ENCODE results near the gene RPP21. TPM values are rescaled to one million over a fixed set of nuclear protein-coding genes. Genes with fewer than 3 reads are reported as not detected.

The RPP21 gene
- total RNA-seq, 1 experiment from 2014 or later, result 64.0 TPM

GRCh38 chr6:30386166-30386565, 41.2 kb downstream of the RPP21 start:
- H3K27me3 ChIP-seq (ENCODE audit: insufficient read depth, low read length), result no peaks in the 10 kb centered on the region
- no peak for DNase-seq
- no peak overlapping the region for H4K91ac ChIP-seq (ENCODE audit: insufficient read length, low read depth, low read length)
- H2AK5ac ChIP-seq (ENCODE audit: insufficient read length, low read length), result no peak overlapping the region
- H3K36me3 Mint-ChIP-seq (ENCODE audit: insufficient read depth in 1 of 3, low read depth in 3 of 3), result no peaks in the 10 kb centered on the region
- no peak overlapping the region for H2BK12ac ChIP-seq (ENCODE audit: insufficient read length, low read depth, low read length)
- H3K27me3 Mint-ChIP-seq (ENCODE audit: low read depth), result peaks cover 73% of the 10 kb centered on the region
- no peak overlapping the region for H3K4me2 ChIP-seq (ENCODE audit: insufficient read depth, insufficient read length, low read length)
- peaks cover 1 to 2% of the 10 kb centered on the region in 2 experiments for H3K4me1 Mint-ChIP-seq
- no peak overlapping the region for H2BK15ac ChIP-seq (ENCODE audit: low read depth, low read length)
- H3K9me3 ChIP-seq (ENCODE audit: control insufficient read depth, low read depth, low read length), result no peaks in the 10 kb centered on the region
- H2AFZ ChIP-seq (ENCODE audit: low read length), result no peak overlapping the region
- H4K5ac ChIP-seq (ENCODE audit: insufficient read length, low read depth, low read length), result no peak overlapping the region
- H3K14ac ChIP-seq (ENCODE audit: insufficient read depth, low read length), result no peak overlapping the region
- no peaks in the 10 kb centered on the region for H3K79me1 ChIP-seq (ENCODE audit: insufficient read depth, low read depth, low read length, poor library complexity, severe bottlenecking)
- no peaks in the 10 kb centered on the region for H4K20me1 ChIP-seq (ENCODE audit: control insufficient read depth, insufficient read depth, insufficient read length)
- H3K56ac ChIP-seq (ENCODE audit: insufficient read length, low read depth, low read length), result no peak overlapping the region
- H3K79me2 ChIP-seq (ENCODE audit: insufficient read depth, low read length), result no peaks in the 10 kb centered on the region
- H3K4me3 Mint-ChIP-seq, result no peak overlapping the region
- peaks cover under 1% of the 10 kb centered on the region for H3K23me2 ChIP-seq (ENCODE audit: insufficient read length, low read depth, low read length, poor library complexity, severe bottlenecking)
- no peaks in the 10 kb centered on the region for H3K9me3 Mint-ChIP-seq
- no peak overlapping the region for H3K27ac ChIP-seq (ENCODE audit: insufficient read length, low read depth, low read length)
- no CpG with 5 or more reads among the region's 3 CpGs for WGBS (ENCODE audit: extremely low coverage, insufficient read length, low lambda C conversion rate)
- H3K4ac ChIP-seq (ENCODE audit: low read depth, low read length), result no peak overlapping the region
- no peak for TF ChIP-seq CTCF (conservative IDR thresholded peaks at IDR 0.05)
- no peak overlapping the region for H3K18ac ChIP-seq (ENCODE audit: insufficient read length, low read depth, low read length)
- H2BK120ac ChIP-seq (ENCODE audit: low read depth, low read length, poor library complexity, severe bottlenecking), result no peak overlapping the region
- no peak overlapping the region for H3T11ph ChIP-seq (ENCODE audit: low read length)
- H2BK5ac ChIP-seq (ENCODE audit: insufficient read length, low read length), result no peak overlapping the region
- H3K23ac ChIP-seq (ENCODE audit: insufficient read length, low read depth, low read length), result no peak overlapping the region
- no peak overlapping the region for H4K8ac ChIP-seq (replicated peaks; ENCODE audit: insufficient read length, low read depth, low read length)
- H3K9ac ChIP-seq (ENCODE audit: extremely low read depth, insufficient read length, low read length), result no peak overlapping the region
- H2BK20ac ChIP-seq (ENCODE audit: low read depth, low read length, poor library complexity, severe bottlenecking), result no peak overlapping the region
- H3K4me1 ChIP-seq (ENCODE audit: insufficient read depth, low read length), result no peaks in the 10 kb centered on the region; the same call in 1 of the 2 replicates
- H3K27ac Mint-ChIP-seq, result no peak overlapping the region
